Endothelial cell (in vitro differentiated cells): ENCODE results near the gene OGFR. TPM values are rescaled to one million over a fixed set of nuclear protein-coding genes. Genes with fewer than 3 reads are reported as not detected.

Experiments
- DNase-seq: peaks from one replicate; pipeline ENCODE4 v3.0.0; 2021; ENCODE audit warnings: low spot score
- H3K27ac Mint-ChIP-seq: one replicate; pipeline ENCODE4 v1.8.0; 2021; ENCODE audit warnings: mixed read lengths, inconsistent platforms; ENCODE audit not compliant: unreplicated experiment
- H3K27me3 Mint-ChIP-seq: one replicate; pipeline ENCODE4 v1.8.0; 2021; ENCODE audit warnings: mild to moderate bottlenecking, moderate library complexity, mixed read lengths, inconsistent platforms; ENCODE audit not compliant: unreplicated experiment
- H3K36me3 Mint-ChIP-seq: one replicate; pipeline ENCODE4 v1.8.0; 2021; ENCODE audit warnings: mild to moderate bottlenecking, low read depth, mixed read lengths, inconsistent platforms; ENCODE audit not compliant: unreplicated experiment
- H3K4me1 Mint-ChIP-seq: one replicate; pipeline ENCODE4 v1.8.0; 2021; ENCODE audit warnings: mild to moderate bottlenecking, mixed read lengths, inconsistent platforms; ENCODE audit not compliant: unreplicated experiment
- H3K4me3 Mint-ChIP-seq: one replicate; pipeline ENCODE4 v1.8.0; 2021; ENCODE audit warnings: mild to moderate bottlenecking, mixed read lengths, inconsistent platforms; ENCODE audit not compliant: unreplicated experiment
- H3K9me3 Mint-ChIP-seq: one replicate; pipeline ENCODE4 v1.8.0; 2021; ENCODE audit warnings: mixed read lengths, inconsistent platforms; ENCODE audit not compliant: unreplicated experiment
- CTCF ChIP-seq: fragments of 200-600 bp; sonication (generic); IDR thresholded peaks from one replicate; pipeline ENCODE4 v1.5.0; 2021; ENCODE audit warnings: antibody characterized with exemption; ENCODE audit not compliant: unreplicated experiment
- total RNA-seq: library from RNA; stranded (reverse); fragmentation: NEBNext Ultra II Directional; extraction: Animal tissue kit (Norgen Biotek cat#: 25700); gene quantifications from one replicate; pipeline ENCODE4 v1.2.1, GENCODE V29; 2021; ENCODE audit not compliant: unreplicated experiment

The OGFR gene
- total RNA-seq, 1 donor from 2014 or later = 27.6 TPM

GRCh38 chr20:62762801-62763368 is 41.8 kb upstream of the OGFR start:
- H3K4me1 Mint-ChIP-seq = no peaks in the 10 kb centered on the region
- no peaks in the 10 kb centered on the region for H3K9me3 Mint-ChIP-seq
- H3K36me3 Mint-ChIP-seq = no peaks in the 10 kb centered on the region
- peaks cover 3% of the 10 kb centered on the region for H3K27me3 Mint-ChIP-seq
- no peak for TF ChIP-seq CTCF
- no peak for DNase-seq
- H3K27ac Mint-ChIP-seq = no peak overlapping the region
- H3K4me3 Mint-ChIP-seq = no peak overlapping the region

- Mint-ChIP-seq H3K27ac (no peak overlapping the region), H3K9me3 (no peaks in the 10 kb centered on the region), H3K27me3 (peaks cover 1% of the 10 kb centered on the region), H3K4me1 (no peaks in the 10 kb centered on the region), H3K4me3 (no peak overlapping the region), H3K36me3 (no peaks in the 10 kb centered on the region)
- no peak for TF ChIP-seq CTCF
- DNase-seq = no peak
These were observed 41.2 kb upstream of the OGFR start for GRCh38 chr20:62763404-62763803.

- Mint-ChIP-seq H3K36me3 (no peaks in the 10 kb centered on the region), H3K27me3 (peaks cover 6% of the 10 kb centered on the region), H3K27ac (no peak overlapping the region), H3K4me3 (no peak overlapping the region), H3K4me1 (no peaks in the 10 kb centered on the region), H3K9me3 (no peaks in the 10 kb centered on the region)
- TF ChIP-seq CTCF = no peak
- no peak for DNase-seq
These were observed 40.3 kb upstream of the OGFR start for GRCh38 chr20:62764156-62764935.

GRCh38 chr20:62765021-62765420 is 39.6 kb upstream of the OGFR start:
- Mint-ChIP-seq H3K9me3 (no peaks in the 10 kb centered on the region), H3K27me3 (peaks cover 6% of the 10 kb centered on the region), H3K4me3 (no peak overlapping the region), H3K4me1 (no peaks in the 10 kb centered on the region), H3K36me3 (no peaks in the 10 kb centered on the region), H3K27ac (no peak overlapping the region)
- no peak for TF ChIP-seq CTCF
- no peak for DNase-seq

GRCh38 chr20:62765432-62766070 is 39.1 kb upstream of the OGFR start:
- H3K9me3 Mint-ChIP-seq = no peaks in the 10 kb centered on the region
- H3K27ac Mint-ChIP-seq = no peak overlapping the region
- peaks cover 6% of the 10 kb centered on the region for H3K27me3 Mint-ChIP-seq
- TF ChIP-seq CTCF = no peak
- H3K4me3 Mint-ChIP-seq = no peak overlapping the region
- H3K36me3 Mint-ChIP-seq = no peaks in the 10 kb centered on the region
- H3K4me1 Mint-ChIP-seq = no peaks in the 10 kb centered on the region
- no peak for DNase-seq
